HFF-Myc (cell line): ENCODE results near the gene BDH1.

Experiments
- DNase-seq: peaks from one replicate; pipeline ENCODE4 v3.0.0-alpha.2; 2011; ENCODE audit warnings: low read depth; ENCODE audit errors: extremely low read depth
- H3K4me3 ChIP-seq: replicated peaks from 2 replicates; pipeline ENCODE4 v1.5.1; 2011; ENCODE audit warnings: low read depth, mild to moderate bottlenecking, control low read depth, low read length
- TF ChIP-seq, protein P1 (sequence below): IDR thresholded peaks from 2 replicates; pipeline ENCODE4 v1.5.1; 2012; ENCODE audit warnings: mild to moderate bottlenecking, low read depth, low read length, control low read depth; ENCODE audit errors: missing control alignments

BDH1 gene

DNA sequence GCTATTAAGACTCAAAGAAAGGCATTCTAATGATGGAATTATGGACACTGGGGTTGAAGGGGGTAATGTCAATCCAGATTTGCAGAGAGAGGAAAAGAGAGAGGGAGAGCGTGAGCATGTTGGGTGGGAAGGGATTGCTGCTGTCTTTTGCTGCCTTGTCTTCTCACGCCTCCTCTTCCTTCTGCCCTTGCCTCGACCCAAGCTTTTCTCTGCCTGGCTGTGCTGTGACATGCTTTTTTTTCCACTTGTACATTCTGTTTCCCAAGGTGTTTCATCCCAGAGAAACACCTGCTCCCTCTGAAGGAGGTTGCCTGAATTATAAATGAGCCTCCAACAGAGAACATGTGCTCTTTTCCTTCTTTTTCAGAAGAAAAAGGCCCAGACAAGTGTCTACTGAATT lies 80.3 kb downstream of the BDH1 start:
- no peak for DNase-seq
- TF ChIP-seq, protein P1, sequence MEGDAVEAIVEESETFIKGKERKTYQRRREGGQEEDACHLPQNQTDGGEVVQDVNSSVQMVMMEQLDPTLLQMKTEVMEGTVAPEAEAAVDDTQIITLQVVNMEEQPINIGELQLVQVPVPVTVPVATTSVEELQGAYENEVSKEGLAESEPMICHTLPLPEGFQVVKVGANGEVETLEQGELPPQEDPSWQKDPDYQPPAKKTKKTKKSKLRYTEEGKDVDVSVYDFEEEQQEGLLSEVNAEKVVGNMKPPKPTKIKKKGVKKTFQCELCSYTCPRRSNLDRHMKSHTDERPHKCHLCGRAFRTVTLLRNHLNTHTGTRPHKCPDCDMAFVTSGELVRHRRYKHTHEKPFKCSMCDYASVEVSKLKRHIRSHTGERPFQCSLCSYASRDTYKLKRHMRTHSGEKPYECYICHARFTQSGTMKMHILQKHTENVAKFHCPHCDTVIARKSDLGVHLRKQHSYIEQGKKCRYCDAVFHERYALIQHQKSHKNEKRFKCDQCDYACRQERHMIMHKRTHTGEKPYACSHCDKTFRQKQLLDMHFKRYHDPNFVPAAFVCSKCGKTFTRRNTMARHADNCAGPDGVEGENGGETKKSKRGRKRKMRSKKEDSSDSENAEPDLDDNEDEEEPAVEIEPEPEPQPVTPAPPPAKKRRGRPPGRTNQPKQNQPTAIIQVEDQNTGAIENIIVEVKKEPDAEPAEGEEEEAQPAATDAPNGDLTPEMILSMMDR = no peak
- no peak overlapping the region for H3K4me3 ChIP-seq

DNA sequence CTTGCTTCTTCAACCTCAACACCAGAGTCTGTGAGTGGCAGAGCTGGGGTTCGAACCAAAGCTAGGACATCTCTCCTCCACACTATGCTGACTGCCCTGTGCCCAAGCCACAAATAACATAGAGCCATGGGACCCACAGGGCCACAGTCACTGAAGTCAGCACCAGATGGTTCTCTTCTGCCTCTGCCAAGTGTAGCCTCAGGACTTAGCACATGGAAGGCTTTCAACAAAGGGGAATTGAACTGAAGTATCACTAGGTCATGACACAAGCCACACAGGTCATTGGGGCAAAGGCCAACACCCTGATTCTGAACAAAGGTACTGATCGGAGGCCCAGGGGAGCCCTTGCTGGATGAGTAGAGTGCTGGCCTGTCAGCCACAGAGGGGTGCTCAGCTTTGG lies 83.6 kb downstream of the BDH1 start:
- TF ChIP-seq, protein P1 = no peak
- no peak overlapping the region for H3K4me3 ChIP-seq
- no peak for DNase-seq

DNA sequence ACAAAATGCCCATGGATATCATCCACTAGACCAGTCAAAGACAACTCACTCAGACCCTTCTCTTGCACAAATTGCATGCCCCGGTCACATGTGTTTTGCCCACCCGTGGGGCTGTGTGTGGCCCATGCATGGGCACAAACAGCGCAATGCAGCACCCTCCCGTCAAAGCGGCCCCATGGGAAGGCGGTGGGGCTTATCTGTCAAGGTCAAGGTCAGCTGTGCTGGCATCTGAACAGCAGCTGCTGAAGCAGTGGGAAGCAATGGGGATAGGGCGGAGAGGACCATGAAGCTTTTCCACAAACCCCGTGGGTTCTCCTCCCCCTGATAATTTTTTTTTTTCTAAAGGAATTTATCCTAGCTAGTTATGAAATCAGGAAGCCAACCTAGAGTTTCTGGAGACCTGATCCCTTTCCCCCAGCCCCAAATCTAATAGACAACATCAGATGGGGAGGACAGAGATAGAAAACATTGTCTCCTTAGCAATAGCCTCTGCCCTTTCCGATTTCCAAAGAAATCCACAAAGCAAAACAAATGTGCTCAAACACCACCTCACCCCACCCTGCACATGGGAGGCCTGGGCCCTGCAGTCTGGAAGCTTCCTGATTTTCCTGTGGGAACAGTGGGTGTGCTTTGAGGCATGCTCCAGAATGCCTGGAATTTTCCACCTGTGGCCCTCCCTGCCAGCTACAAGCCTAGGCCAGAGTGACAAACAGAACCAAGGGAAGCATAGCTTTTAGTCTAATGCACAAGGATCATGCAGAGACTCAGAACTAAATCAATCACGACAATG lies 84.4 kb downstream of the BDH1 start:
- DNase-seq = no peak
- TF ChIP-seq, protein P1 = no peak
- no peak overlapping the region for H3K4me3 ChIP-seq

DNA sequence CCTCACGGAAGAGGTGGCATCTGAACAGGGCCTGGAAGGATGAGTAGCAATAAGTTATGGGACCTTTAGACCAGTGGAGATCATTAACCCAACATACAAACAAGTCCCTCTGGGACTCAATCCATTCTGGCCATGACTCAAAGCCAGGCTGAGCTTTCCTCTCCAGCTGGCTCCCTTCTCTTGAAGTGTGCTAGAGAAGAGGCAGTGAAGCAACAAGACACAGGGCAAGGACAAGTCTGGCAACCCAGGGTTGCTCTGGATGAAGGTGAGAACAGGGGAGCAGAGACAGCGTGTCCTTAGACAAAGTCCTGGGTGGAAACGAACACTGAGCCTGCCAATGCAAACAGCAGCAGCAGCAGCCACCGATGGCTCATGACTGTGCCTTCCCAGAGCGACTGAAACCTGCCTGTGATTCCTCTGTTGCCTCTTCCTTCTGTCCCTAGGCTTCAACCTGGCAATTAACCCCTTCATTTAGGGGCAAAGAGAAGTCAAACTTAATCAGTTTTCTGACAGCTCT lies 86.8 kb downstream of the BDH1 start:
- no peak overlapping the region for H3K4me3 ChIP-seq
- DNase-seq = no peak
- TF ChIP-seq, protein P1 = no peak

DNA sequence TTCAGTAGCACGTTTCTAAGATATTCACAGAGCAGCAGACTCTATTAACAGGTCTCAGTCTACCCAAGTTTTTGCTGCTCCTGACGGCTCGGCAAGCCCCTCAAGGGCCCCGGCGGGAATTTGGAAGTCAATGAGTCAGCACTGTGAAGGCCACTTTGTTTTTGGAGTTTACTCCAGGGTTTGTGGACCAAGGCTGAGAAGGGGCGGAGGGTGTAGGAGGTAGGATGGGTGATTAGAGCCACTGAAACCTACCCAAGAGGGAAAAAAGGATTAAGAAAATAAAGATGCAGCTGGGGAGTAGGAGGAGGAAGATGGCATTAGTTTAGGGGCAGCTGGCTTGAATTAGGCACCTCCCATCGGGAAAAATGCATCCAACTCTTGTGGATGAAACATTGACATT lies 87.6 kb downstream of the BDH1 start:
- TF ChIP-seq, protein P1 = no peak
- no peak for DNase-seq
- no peak overlapping the region for H3K4me3 ChIP-seq

DNA sequence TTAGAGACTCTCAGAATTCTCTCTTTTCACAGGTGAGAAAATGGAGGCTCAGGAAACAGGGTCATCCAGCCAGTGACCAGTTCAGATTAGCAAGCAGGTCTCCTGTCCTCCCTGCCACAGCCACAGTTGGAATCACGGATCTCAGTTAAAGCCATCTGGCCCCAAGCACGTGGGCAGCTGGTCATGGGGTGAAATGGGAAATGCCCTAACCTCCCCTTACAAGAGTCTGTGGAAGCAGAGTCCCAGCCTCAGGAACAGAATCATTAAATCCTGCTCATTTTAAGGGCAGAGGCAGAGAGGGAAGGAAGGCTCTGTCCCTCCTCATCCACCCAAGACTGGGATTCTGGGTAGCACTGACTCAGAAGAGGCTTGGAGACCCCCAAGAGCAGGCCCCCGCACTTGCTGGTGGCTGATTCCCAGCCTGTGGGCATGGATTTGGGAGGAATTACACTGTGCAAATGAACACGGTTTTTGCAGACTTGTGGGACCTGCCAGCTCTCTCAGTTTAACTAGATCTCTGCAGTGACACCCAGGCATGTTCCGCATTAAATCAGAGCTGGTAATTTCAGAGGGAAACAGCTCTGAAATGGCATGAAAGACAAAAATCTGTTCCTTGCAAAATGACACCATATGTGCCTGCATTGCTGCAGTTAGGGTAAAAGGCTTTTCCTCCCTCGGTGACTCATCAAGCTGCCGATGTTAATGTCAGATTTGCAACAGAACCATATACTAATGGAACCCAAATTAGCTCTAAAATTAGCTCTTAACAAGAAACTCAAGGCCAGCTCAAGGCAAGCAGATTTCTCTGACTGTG lies 89.0 kb downstream of the BDH1 start:
- DNase-seq = peak; percentile 83
- TF ChIP-seq, protein P1 = no peak
- H3K4me3 ChIP-seq = peak overlapping the region; percentile 17
